DMS 273 (cell line): ENCODE data around the gene NFS1.

Experiments
- DNase-seq: peaks from one replicate; lab custom pipeline; 2025; ENCODE audit not compliant: unreplicated experiment; lab: John Stamatoyannopoulos, UW

NFS1 gene

DNA sequence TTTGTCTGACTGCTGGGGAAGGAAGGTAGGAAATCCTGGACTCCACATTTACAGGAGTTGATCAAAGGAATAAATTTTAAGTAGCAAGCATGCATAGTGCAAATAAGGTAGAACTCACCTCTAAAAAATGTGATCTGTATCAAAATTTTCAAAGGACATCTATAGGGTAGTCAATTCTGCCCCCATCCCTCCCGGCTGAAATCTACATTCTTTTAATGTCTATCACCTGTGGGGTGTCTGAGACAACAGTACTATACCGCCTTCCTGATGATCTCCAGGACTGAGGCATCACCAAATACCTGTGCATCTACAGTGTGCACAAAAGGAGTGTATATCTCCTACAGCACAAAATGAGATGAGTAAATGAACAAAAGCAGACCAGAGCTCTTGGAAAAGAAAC lies 54.3 kb downstream of the NFS1 start:
- no peak for DNase-seq

DNA sequence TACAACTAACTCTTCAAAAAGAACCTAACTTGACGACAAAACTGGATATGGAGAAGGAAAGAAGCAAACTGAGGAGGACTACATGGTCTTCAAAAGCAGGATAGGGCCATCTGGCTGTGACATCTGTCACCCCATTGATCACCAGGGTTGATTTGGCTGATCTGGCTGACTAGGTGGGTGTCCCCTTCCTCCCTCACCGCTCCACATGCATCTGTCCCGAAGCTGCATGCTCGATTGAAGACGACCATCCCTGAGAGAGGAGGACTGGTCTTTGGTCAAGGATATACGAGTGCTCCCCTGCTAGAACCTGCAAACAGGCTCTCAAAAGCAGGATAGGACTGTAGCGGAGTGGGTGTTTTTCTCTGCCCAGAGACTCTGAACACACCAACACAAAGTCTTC lies 56.1 kb downstream of the NFS1 start:
- peak; percentile 55 for DNase-seq

DNA sequence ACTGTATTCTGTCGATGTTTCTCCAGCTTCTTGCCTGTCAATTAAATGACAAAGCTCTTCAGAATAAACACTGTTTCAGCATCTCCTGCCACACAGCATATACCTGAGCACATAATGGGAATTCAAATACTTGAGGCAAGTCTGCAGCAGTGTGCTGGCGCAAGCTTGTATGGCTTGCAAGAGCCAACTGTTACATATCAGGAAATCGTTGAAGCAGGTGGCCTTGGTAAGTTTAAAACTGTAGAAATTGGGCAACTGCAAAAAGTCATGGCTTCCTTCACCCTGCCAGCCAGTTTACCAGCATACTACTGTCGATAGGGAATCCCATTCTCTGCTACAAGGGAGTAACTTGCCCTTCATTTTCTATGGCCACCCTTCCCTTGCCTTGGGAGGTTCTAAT lies 57.4 kb downstream of the NFS1 start:
- DNase-seq: no peak

DNA sequence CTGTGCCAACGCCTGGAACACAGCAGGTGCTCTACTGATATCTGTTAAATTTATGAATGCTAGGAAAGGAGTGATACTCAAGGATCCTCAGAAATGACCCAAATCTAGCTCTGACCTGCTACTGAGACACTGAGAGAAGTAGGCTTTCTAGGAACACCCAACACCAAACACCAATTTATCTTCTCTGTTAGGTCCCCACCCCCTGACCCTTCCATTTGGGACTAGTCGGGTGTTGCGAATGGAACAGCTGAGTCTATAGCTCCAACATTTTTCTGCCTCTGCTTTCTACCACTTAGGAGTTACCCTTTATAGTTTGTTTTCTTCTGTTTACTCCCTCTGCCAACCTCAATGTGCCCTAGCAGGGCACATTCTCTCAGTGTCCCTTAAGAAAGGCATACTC lies 58.4 kb downstream of the NFS1 start:
- no peak for DNase-seq

DNA sequence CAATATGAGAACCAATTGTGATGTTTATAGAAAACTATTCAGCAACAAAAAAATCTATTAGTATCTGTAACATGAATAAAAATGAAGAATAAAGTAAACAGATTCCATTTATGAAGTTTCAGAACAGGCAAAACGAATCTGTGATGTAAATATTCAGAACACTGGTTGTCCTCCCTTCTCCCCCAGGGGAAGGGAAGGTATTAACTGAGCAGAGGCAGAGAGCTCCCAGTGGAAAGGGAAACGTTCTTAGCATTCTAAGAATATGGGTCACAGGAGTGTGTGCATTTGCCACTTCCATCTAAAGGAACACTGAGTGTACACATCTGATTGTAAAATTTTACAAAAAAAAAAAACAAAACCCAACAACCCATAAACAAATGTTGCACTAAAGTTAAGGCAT lies 60.4 kb downstream of the NFS1 start:
- no peak for DNase-seq

DNA sequence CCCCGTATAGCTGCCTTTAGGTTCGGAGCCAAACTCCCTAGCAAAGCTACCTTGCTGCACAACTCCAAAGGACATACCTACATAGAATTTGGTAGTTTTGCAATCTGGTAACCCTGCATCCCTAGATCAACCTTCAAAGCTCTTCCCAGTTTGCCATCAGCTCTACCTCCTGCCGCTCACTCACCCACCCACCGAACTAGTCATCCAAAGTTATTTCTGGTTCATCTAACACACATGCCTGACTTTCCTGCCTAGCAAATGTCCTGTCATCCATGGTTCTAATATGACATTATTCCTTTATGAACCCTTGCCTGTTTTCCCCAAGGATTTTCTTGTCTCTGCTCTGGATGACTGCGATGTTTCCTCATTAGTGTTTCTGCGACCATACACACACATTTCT lies 61.9 kb downstream of the NFS1 start:
- no peak for DNase-seq

DNA sequence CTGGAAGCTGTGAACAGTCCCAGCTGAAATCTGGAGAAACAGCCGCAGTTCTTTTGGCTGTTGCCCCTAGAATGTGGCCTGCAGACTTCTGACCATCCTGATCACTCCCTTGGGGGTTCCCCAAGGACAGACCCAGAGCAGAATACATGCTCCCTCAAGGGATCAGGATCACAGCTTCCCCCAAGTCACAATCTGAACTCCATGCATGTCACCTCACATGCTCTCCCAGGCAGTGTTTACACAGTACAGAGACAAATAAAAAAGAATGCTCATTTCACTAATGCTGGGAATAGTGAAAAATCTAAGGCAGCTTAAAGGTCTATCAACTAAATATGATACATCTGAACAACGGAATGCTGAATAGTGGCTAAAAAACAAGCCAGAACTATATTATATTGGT lies 63.1 kb downstream of the NFS1 start:
- DNase-seq: no peak

DNA sequence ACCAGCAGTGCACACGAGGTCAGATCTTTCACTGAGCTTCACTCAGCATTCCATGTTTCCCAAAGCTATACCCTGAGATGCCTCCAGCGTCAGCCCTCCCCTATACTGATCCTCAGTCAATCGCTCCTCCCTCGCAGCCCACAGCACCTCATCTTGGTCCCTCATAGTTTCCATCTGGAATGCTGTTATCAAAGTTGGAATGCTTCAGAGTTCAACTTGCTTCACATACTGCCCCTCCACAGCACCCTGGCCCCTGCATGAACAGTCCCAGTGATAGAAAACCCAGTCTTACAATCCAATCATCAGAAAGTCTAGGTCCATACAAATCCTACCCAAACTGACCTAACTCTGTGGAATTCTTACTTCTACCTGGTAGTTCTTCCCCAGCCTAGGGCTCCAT lies 63.5 kb downstream of the NFS1 start:
- no peak for DNase-seq

DNA sequence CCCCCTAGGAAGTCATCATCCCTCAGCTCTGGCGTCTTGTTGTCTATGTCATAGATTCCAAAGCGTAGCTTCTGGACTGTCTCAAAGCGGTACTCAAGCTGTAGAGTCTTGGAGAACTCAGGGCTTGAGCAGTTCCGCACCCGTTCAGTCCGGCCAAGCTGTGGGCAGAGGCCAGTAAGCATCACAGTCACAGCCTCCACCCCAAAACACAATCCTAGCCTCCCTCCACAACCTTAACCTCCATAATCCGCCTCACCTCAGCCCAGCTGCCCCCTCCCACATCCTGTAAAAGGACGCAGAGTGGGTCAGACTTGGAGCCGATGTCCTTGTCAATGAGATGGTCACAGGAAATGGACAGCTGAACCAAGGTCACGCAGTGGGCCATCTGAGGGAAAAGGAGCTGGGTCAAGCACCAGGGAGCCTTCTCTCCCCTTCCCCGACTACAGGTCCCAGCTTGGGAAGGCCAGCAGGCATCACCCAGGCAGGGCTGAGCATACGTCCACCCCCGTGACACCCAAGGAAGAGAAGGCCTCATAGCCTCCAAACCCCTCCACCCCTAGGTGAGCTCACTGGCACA lies 66.5 kb downstream of the NFS1 start:
- DNase-seq: no peak

DNA sequence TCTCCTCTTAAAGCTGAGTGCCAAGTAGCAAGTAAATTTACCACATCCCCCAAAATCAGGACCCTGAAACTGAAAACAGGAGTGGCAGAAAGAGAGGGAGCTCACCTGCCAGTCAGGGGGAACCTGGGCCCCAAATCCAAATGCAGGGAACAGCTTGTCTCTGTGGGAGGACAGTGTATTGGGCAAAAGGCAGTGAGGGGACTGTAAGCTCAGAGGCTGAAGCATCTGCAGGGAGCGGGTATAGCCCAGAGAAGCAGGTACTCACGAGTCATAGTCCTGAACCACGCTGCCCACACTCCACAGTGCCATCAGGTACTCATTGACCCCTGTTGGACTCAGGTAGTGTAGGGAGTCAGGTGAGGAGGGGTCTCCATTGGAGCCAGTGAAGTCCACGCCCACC lies 68.5 kb downstream of the NFS1 start:
- DNase-seq: no peak

DNA sequence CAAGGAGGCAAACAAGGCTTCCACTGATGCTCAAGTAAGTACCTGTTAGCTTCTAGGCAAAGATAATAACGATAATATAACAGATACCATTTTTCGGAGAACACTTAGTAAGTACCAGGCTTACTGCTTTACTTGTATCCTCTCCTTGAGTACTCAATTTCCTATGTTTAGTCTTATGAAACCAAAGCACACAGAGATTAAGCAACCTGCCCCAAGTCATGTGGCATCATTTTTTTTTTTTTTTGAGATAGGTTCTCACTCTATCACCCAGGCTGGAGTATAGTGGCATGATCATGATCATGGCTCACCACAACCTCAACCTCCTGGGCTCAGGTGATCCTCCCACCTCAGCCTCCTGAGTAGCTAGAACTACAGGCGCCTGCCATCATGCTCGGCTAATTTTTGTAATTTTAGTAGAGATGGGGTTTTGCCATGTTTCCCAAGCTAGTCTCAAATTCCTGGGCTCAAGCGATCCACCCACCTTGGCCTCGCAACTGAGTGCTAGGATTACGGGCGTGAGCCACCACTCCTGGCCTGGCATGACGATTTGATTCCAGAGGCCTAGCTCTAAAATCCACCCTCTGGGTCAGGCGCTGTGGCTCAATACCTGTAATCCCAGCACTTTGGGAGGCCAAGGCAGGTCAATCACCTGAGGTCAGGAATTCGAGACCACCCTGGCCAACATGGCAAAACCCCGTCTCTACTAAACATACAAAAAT lies 69.6 kb downstream of the NFS1 start:
- no peak for DNase-seq

DNA sequence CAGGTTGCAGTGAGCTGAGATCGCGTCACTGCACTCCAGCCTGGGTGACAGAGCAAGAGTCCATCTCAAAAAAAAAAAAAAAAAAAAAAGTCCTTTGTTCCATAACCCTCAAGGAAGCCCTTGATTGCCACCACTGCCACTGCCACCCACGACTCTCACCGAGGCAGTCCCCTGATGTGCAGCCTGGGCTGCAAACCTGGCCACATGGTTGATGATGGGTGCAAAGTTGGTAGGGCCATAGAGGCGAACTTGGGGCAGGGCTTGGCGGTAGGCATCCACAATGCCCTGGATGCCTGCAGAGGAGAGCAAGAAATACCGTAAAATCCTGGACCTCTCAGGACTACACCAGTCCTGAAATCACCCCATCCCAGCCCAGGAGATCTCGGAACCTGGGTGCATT lies 72.0 kb downstream of the NFS1 start:
- DNase-seq: no peak

DNA sequence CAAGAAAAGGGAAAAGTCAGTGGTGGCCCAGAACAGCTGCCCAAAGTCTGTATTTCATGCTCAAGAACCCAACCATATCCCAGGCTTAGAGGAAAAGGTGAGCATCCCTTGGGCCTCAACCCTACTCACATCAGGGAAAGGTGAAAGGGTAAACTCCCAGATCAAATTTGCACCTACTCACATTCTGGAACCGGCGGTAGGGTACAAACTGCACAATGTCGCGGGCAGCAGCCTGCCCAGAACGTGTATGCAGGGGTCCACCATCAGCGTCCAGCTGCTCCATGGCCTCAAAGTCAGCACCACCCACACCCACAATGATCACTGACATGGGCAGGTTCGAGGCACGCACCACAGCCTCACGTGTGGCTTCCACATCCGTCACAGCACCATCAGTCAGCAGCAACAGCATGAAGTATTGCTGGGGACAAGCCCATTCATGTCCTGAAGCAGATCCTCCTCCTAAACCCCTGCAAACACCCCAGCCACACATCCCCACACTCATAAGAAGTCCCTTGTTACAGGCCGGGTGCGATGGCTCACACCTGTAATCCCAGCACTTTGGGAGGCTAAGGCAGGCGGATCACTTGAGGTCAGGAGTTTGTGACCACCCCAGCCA lies 72.7 kb downstream of the NFS1 start:
- DNase-seq: no peak

DNA sequence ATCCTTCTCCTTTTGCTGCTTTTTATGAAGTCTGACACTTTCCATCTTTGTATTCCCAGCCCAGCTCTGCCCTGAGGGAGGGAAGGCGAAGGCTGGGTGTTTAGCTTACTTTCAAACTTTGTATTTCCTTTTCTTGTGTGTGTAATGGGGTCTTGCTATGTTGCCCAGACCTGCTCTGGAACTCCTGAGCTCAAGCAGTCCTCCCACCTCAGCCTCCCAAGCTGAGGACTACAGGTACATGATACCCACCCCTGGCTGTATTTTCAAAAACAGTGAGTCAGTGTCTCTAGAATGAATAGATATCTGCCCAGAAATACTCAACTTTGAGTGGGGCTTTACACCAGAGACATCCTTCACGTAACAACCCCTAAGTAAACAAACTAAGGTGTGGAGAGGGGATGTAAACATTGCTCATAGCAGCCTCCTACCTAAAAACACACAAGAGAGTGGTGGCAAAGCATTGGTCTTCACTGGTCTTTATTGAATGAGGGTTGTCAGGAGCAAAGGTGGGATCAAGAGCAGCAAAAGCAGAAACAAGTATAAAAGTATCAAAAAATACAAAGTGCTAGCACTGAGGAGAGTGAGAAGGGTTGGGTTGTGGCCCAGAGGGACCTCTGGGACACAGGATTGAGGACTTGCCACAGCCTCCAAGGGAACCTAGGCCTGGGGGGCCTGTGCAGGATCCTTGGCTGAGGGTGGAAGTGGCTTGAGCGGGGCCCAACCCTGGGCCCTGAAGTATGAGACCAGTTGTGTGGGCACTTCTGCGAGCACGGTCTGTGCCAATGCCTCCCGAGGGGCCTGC lies 73.4 kb downstream of the NFS1 start:
- DNase-seq: no peak

DNA sequence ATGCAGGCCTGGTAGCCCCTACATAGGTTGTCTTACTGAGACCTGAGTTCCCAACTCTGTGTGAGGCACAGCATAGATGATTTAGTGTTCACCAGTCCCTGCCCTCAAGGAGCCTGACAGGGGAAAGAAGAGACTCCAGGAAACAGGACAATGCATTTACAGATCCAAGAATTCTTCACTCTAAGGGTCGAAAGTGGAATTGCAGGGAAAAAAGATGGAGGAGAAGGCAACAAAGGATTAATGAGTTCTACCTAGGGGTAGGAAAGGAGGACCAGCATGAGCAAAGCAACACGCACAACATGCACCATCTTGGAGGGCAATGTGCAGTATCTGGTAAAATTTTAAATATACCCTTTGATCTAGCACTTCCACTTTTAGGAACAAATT lies 77.6 kb downstream of the NFS1 start:
- DNase-seq: peak; percentile 36

DNA sequence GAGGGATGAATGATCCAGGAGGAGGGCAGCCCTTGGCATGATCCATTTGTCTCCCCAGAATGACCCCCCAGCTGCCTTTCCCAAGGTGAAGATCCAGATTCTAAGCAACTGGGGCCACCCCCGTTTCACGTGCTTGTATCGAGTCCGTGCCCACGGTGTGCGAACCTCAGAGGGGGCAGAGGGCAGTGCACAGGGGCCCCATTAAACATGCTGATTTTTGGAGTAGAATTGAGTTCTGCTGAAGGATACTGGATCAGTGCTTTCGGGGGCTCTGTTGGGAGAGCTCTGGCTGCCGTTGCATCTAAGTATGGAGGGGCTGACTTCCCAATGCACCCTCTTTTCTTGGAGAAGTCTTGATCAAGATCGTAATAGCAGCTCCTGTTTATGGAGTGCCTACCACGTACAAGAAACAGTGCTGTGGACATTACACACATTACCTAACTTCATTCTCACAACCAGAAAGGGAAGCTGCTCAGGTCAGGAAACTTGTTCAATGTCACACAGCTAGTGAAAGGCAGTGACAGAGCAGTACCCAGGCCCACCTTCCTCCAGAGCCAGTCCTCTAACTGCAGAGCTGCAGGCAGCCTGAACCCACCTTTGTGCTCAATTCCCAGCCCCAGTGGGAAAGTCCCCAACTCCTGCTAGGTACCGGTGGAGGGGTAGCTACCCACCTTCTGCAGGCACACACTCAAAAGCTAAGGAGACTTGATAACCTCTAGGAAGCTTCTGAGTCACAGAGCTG lies 78.2 kb downstream of the NFS1 start:
- no peak for DNase-seq

DNA sequence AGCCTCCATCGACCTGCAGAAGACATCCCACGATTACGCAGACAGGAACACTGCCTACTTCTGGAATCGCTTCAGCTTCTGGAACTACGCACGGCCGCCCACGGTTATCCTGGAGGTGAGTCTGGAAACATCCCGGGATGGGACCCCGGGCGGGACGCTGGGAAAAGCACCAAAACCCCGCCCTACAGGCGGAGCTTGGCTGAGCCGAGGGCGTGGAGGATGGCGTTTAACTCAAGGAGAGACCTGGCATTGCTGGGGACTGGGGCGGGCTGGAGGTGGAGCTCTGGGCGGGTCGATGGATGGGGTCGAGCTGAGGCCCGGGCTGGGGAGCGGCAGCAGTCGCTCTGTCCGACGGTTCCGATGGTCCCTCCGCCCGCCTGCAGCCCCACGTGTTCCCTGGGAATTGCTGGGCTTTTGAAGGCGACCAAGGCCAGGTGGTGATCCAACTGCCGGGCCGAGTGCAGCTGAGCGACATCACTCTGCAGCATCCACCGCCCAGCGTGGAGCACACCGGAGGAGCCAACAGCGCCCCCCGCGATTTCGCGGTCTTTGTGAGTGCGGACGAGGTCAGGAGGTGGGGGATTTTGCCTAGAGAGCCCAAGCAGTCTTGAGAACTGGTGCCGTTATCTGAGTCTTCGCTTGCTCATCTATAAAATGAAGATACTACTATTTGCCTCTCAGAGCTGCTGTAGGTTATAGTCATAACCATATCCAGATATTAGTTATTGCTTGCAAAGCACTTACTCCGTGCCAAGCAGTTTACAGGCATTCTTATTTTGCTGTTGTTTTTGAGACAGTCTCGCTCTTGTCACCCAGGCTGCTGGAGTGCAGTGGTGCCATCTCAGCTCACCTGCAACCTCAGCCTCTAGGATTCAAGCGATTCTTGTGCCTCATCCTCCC lies 79.7 kb downstream of the NFS1 start:
- DNase-seq: peak; percentile 96

DNA sequence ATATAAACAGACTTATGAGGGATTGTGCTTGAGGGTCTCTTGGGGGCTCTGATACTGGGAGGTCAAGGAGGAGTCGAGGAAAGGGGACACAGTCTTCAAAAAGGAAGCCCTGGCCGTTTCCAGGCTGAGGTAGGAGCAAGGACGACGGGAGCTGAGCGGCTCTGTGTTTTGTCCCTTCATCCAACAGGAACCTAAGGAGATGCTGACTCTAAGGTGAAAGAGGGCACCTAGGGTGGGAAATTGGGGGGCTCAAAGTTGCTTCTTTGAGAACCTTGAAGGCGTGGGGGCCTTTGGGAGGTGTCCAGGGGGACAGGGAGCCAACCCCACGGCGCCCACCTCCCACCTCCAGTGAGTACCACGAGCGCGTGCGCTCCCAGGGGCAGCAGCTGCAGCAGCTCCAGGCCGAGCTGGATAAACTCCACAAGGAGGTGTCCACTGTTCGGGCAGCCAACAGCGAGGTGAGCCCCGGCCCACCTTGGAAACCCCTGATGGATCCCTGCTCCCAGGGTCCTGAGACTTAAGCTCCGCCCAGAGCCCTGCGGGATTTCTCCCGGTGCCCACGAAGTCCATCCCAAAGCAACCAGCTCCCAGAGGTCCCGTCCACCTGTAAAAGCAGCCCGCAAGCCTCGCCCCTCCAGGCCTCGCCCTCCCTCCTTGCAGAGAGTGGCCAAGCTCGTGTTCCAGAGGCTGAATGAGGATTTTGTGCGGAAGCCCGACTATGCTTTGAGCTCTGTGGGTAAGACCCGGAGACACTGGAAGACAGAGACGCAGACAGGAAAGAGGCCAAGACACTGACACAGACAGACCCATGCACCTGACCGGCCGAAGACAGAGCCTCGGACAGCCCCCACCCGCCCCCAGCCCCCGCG lies 80.7 kb downstream of the NFS1 start:
- DNase-seq: peak; percentile 59
